Central memory CD8-positive, alpha-beta T cell (primary cell): ENCODE measurements around the gene NR5A1.

Experiments used
- ATAC-seq: fragments of 150-1000 bp; cut with Tn5 transposase; replicated peaks from 2 replicates; pipeline ENCODE4 v1.10.0; 2022; ENCODE audit warnings: mild to moderate bottlenecking, moderate FRiP score, moderate number of reproducible peaks; ENCODE audit not compliant: poor library complexity, severe bottlenecking; ENCODE audit errors: extremely low read depth
- DNase-seq, 2 donors: peaks; one replicate each; pipeline ENCODE4 v3.0.0; 2021; ENCODE audit warnings: low spot score in 2 of 2
- H3K27ac Mint-ChIP-seq: one replicate; pipeline ENCODE4 v1.8.0; 2022; ENCODE audit warnings: low read depth, mild to moderate bottlenecking, moderate library complexity, mixed read lengths
- H3K27me3 Mint-ChIP-seq: one replicate; pipeline ENCODE4 v1.8.0; 2022; ENCODE audit warnings: mixed read lengths
- H3K36me3 Mint-ChIP-seq: one replicate; pipeline ENCODE4 v1.8.0; 2022; ENCODE audit warnings: mild to moderate bottlenecking, moderate library complexity, mixed read lengths; ENCODE audit not compliant: insufficient read depth
- H3K4me1 Mint-ChIP-seq: one replicate; pipeline ENCODE4 v1.8.0; 2022; ENCODE audit warnings: mixed read lengths
- H3K4me3 Mint-ChIP-seq: one replicate; pipeline ENCODE4 v1.8.0; 2022; ENCODE audit warnings: mild to moderate bottlenecking, moderate library complexity, mixed read lengths
- H3K9me3 Mint-ChIP-seq: one replicate; pipeline ENCODE4 v1.8.0; 2022; ENCODE audit warnings: mixed read lengths

The NR5A1 gene

GRCh38 chr9:124511891-124512805, 4.9 kb upstream of the NR5A1 start:
- Mint-ChIP-seq H3K27ac (no peak overlapping the region), H3K4me3 (no peak overlapping the region), H3K4me1 (peaks cover 6% of the 10 kb centered on the region), H3K27me3 (peaks cover 28% of the 10 kb centered on the region), H3K9me3 (no peaks in the 10 kb centered on the region), H3K36me3 (no peaks in the 10 kb centered on the region)
- ATAC-seq (no peak), DNase-seq (no peak)

GRCh38 chr9:124511426-124511840, 4.2 kb upstream of the NR5A1 start:
- Mint-ChIP-seq H3K27me3 (peaks cover 35% of the 10 kb centered on the region), H3K4me3 (no peak overlapping the region), H3K9me3 (no peaks in the 10 kb centered on the region), H3K4me1 (peaks cover 6% of the 10 kb centered on the region), H3K36me3 (no peaks in the 10 kb centered on the region), H3K27ac (no peak overlapping the region)
- ATAC-seq (no peak), DNase-seq (no peak)

GRCh38 chr9:124510650-124511425, 3.6 kb upstream of the NR5A1 start:
- peaks cover 6% of the 10 kb centered on the region for H3K4me1 Mint-ChIP-seq
- peaks cover 41% of the 10 kb centered on the region for H3K27me3 Mint-ChIP-seq
- H3K9me3 Mint-ChIP-seq = no peaks in the 10 kb centered on the region
- H3K27ac Mint-ChIP-seq = no peak overlapping the region
- DNase-seq (no peak), ATAC-seq (no peak)
- H3K36me3 Mint-ChIP-seq = no peaks in the 10 kb centered on the region
- H3K4me3 Mint-ChIP-seq = no peak overlapping the region

- peaks cover 56% of the 10 kb centered on the region for H3K27me3 Mint-ChIP-seq
- peaks cover 14% of the 10 kb centered on the region for H3K4me1 Mint-ChIP-seq
- ATAC-seq (no peak), DNase-seq (no peak)
- H3K36me3 Mint-ChIP-seq = no peaks in the 10 kb centered on the region
- H3K27ac Mint-ChIP-seq = no peak overlapping the region
- no peaks in the 10 kb centered on the region for H3K9me3 Mint-ChIP-seq
- no peak overlapping the region for H3K4me3 Mint-ChIP-seq
Measured at GRCh38 chr9:124507880-124508423, 753 bp upstream of the NR5A1 start.

GRCh38 chr9:124506433-124506832, 766 bp downstream of the NR5A1 start:
- no peak overlapping the region for H3K4me3 Mint-ChIP-seq
- peaks cover 52% of the 10 kb centered on the region for H3K27me3 Mint-ChIP-seq
- DNase-seq (no peak), ATAC-seq (no peak)
- no peak overlapping the region for H3K27ac Mint-ChIP-seq
- no peaks in the 10 kb centered on the region for H3K9me3 Mint-ChIP-seq
- peaks cover 8% of the 10 kb centered on the region for H3K4me1 Mint-ChIP-seq
- H3K36me3 Mint-ChIP-seq = no peaks in the 10 kb centered on the region

- H3K4me1 Mint-ChIP-seq = peaks cover 8% of the 10 kb centered on the region
- H3K4me3 Mint-ChIP-seq = no peak overlapping the region
- peaks cover 51% of the 10 kb centered on the region for H3K27me3 Mint-ChIP-seq
- ATAC-seq (no peak), DNase-seq (no peak)
- no peaks in the 10 kb centered on the region for H3K36me3 Mint-ChIP-seq
- H3K9me3 Mint-ChIP-seq = no peaks in the 10 kb centered on the region
- no peak overlapping the region for H3K27ac Mint-ChIP-seq
Measured at GRCh38 chr9:124505901-124506346, 1.3 kb downstream of the NR5A1 start.

GRCh38 chr9:124505006-124505900, 1.9 kb downstream of the NR5A1 start:
- ATAC-seq (no peak), DNase-seq (no peak)
- Mint-ChIP-seq H3K4me3 (peak overlapping the region; percentile 48), H3K9me3 (no peaks in the 10 kb centered on the region), H3K4me1 (peaks cover 8% of the 10 kb centered on the region), H3K27ac (no peak overlapping the region), H3K27me3 (peaks cover 54% of the 10 kb centered on the region), H3K36me3 (no peaks in the 10 kb centered on the region)

GRCh38 chr9:124504530-124505005, 2.6 kb downstream of the NR5A1 start:
- Mint-ChIP-seq H3K9me3 (no peaks in the 10 kb centered on the region), H3K27me3 (peaks cover 59% of the 10 kb centered on the region), H3K4me3 (no peak overlapping the region), H3K27ac (no peak overlapping the region), H3K4me1 (peaks cover 8% of the 10 kb centered on the region), H3K36me3 (no peaks in the 10 kb centered on the region)
- DNase-seq = no peak
- ATAC-seq = no peak

GRCh38 chr9:124503713-124504529, 3.3 kb downstream of the NR5A1 start:
- H3K9me3 Mint-ChIP-seq = no peaks in the 10 kb centered on the region
- H3K27me3 Mint-ChIP-seq = peaks cover 65% of the 10 kb centered on the region
- H3K4me1 Mint-ChIP-seq = peaks cover 8% of the 10 kb centered on the region
- no peak for DNase-seq
- no peak for ATAC-seq
- H3K4me3 Mint-ChIP-seq = peak overlapping the region; percentile 66
- peak overlapping the region; percentile 50 for H3K27ac Mint-ChIP-seq
- no peaks in the 10 kb centered on the region for H3K36me3 Mint-ChIP-seq

- DNase-seq (no peak), ATAC-seq (no peak)
- H3K4me3 Mint-ChIP-seq = peak overlapping the region; percentile 66
- H3K9me3 Mint-ChIP-seq = no peaks in the 10 kb centered on the region
- no peaks in the 10 kb centered on the region for H3K36me3 Mint-ChIP-seq
- H3K4me1 Mint-ChIP-seq = peaks cover 8% of the 10 kb centered on the region
- peaks cover 67% of the 10 kb centered on the region for H3K27me3 Mint-ChIP-seq
- H3K27ac Mint-ChIP-seq = peak overlapping the region; percentile 50
Measured at GRCh38 chr9:124502711-124503702, 4.2 kb downstream of the NR5A1 start.
